Small intestine (tissue), 16 donors: ENCODE data around the gene PYM1. TPM values are rescaled to one million over a fixed set of nuclear protein-coding genes. Genes with fewer than 3 reads are reported as not detected.

Experiments used
- DNase-seq, 2 donors: peaks; one replicate each; pipeline versions ENCODE4 v3.0.0 to v3.0.0-alpha.2; 2013
- FAIRE-seq: peaks from 2 replicates; lab custom pipeline; 2012; peaks lifted over from hg19 to GRCh38; lab: Jason Lieb, UNC
- H3K27ac ChIP-seq, 3 donors: one replicate each; pipeline ENCODE4 v1.5.1; 2013; ENCODE audit warnings: low read length in 2 of 3, mild to moderate bottlenecking in 2 of 3, control low read depth in 1 of 3, inconsistent platforms in 1 of 3, low read depth in 1 of 3, moderate library complexity in 1 of 3
- H3K27me3 ChIP-seq, 3 donors: one replicate each; pipeline ENCODE4 v1.6.1; 2013; ENCODE audit warnings: low read length in 3 of 3, inconsistent platforms in 1 of 3; ENCODE audit not compliant: control insufficient read depth in 3 of 3, insufficient read depth in 3 of 3
- H3K36me3 ChIP-seq, 3 donors: one replicate each; pipeline ENCODE4 v1.6.1; 2013; ENCODE audit warnings: low read length in 3 of 3, inconsistent platforms in 1 of 3, low read depth in 1 of 3, mild to moderate bottlenecking in 1 of 3, moderate library complexity in 1 of 3; ENCODE audit not compliant: control insufficient read depth in 3 of 3, insufficient read depth in 2 of 3
- H3K4me1 ChIP-seq, 3 donors: one replicate each; pipeline ENCODE4 v1.6.1; 2013; ENCODE audit warnings: low read length in 2 of 3, inconsistent platforms in 1 of 3, low read depth in 1 of 3, mild to moderate bottlenecking in 1 of 3, moderate library complexity in 1 of 3; ENCODE audit not compliant: control insufficient read depth in 3 of 3, insufficient read depth in 2 of 3
- H3K4me3 ChIP-seq, 3 donors: one replicate each; pipeline ENCODE4 v1.5.1; 2013; ENCODE audit warnings: low read length in 3 of 3, control low read depth in 1 of 3, inconsistent platforms in 1 of 3, low read depth in 1 of 3, mild to moderate bottlenecking in 1 of 3, moderate library complexity in 1 of 3
- H3K9me3 ChIP-seq, 2 donors: one replicate each; pipeline ENCODE4 v1.6.1; 2013; ENCODE audit warnings: low read depth in 1 of 2, low read length in 1 of 2; ENCODE audit not compliant: control insufficient read depth in 2 of 2, insufficient read depth in 1 of 2
- WGBS, 3 donors: extraction: QIAGEN DNeasy Blood & Tissue Kit; methylation state at CpG; one replicate each; pipeline ENCODE4 v1.1.7; 2013; 5-methylcytosine and 5-hydroxymethylcytosine counted together
- long read RNA-seq, 10 donors: transcript quantifications; one replicate each; lab custom pipeline, GENCODE V29; 2026
- polyA plus RNA-seq, 4 donors: library from polyadenylated mRNA; stranded (reverse) in 3 of 4; unstranded in 1 of 4; fragments of 200-250 nt in 3 of 4; fragments of 120-200 nt in 1 of 4; gene quantifications; one replicate each; pipeline versions ENCODE4 v1.2.1 to v1.2.3, GENCODE V29; 2013
- donor health status: healthy with polysubstance abuse.
- donor health status: control.
- donor health status: control.
- donor health status: Bipolar disorder and iron deficiency.
- donor health status: healthy.

PYM1 gene
- polyA plus RNA-seq = 10 to 100 TPM; 35.5 to 85.7 (median 61.4) TPM
- long read RNA-seq, donor 1, transcript PYM1-203 (3 exons, 1,226 nt) = major isoform, 10 of 27 reads
- long read RNA-seq, donor 1, transcript PYM1-202 (3 exons, 1,073 nt) = major isoform, 10 of 27 reads
- long read RNA-seq, donor 1, partial matches to known transcripts = 0 of 27 reads
- long read RNA-seq, donor 1, other reads (novel, unspliced or antisense) = 0 of 27 reads
- long read RNA-seq, donor 2, transcript PYM1-203 (3 exons, 1,226 nt) = major isoform, 5 of 7 reads
- long read RNA-seq, donor 2, partial matches to known transcripts = 0 of 7 reads
- long read RNA-seq, donor 2, other reads (novel, unspliced or antisense) = 0 of 7 reads
- long read RNA-seq, donor 3, transcript PYM1-203 (3 exons, 1,226 nt) = major isoform, 6 of 9 reads
- long read RNA-seq, donor 3, partial matches to known transcripts = 0 of 9 reads
- long read RNA-seq, donor 3, other reads (novel, unspliced or antisense) = 0 of 9 reads
- long read RNA-seq, donor 4, partial matches to known transcripts = 0 of 1 reads
- long read RNA-seq, donor 4, other reads (novel, unspliced or antisense) = 0 of 1 reads
- long read RNA-seq, donor 5, partial matches to known transcripts = 0 of 3 reads
- long read RNA-seq, donor 5, other reads (novel, unspliced or antisense) = 0 of 3 reads
- long read RNA-seq, donor 6, transcript PYM1-202 (3 exons, 1,073 nt) = major isoform, 6 of 10 reads
- long read RNA-seq, donor 6, partial matches to known transcripts = 0 of 10 reads
- long read RNA-seq, donor 6, other reads (novel, unspliced or antisense) = 0 of 10 reads
- long read RNA-seq, donor 7 = 0 reads
- long read RNA-seq, donor 8 = 0 reads
- long read RNA-seq, donor 9, partial matches to known transcripts = 0 of 4 reads
- long read RNA-seq, donor 9, other reads (novel, unspliced or antisense) = 0 of 4 reads
- long read RNA-seq, donor 10, transcript PYM1-202 (3 exons, 1,073 nt) = major isoform, 12 of 32 reads
- long read RNA-seq, donor 10, partial matches to known transcripts = 16 of 32 reads
- long read RNA-seq, donor 10, other reads (novel, unspliced or antisense) = 0 of 32 reads

DNA sequence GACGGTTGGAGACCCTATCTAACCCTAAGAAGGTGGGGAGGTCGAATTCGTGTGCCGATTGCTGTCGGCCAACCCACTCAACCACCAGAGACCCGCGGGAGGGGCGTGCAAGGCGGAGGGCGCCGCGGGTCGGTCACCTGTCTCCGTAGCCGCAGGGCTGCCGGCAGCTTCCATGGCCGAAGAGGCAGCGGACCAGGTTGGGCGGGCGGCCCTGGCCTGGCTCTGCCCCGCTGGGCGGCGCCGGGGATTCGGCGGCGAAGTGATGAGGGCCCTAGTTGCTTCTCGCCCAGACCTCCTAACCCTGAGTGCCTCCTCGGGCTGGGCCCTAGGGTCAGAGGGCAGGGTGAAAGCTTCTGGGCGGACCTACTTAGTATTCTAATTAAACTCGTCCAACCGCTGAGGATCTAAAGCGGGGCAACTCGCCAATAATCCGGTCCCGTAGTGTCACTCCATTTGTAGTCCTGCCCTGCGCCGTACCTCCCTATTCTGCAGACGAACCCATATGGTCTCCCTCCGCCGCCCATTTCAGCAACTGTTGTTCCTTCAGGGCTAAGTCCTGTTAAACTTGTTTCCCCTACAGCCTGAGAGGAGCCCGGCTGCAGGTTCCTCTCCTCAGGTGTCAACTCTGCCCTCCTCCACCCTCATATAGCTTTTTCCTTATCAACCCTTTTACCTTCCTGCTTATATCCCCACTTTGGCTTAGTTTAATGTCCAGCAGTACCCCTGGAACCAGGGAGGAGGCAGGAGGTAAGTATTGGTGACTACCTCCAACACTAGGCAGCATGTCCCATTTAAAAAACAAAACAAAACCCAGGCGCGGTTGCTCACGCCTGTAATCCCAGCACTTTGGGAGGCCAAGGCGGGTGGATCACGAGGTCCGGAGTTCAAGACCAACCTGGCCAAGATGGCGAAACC, at the start of gene PYM1:
TSS of gene PYM1 (minus strand) at position 307 of the 915 bp plus-strand sequence. CDS start at position 174, 133 bp downstream.
- DNase-seq = peak; percentile 84 to 93
- Histone ChIP-seq H3K36me3 (peaks cover 0 to 3% (median 1%) of the 10 kb centered on the region in 3 donors), H3K27me3 (no peaks in the 10 kb centered on the region), H3K4me1 (peaks cover 4 to 48% (median 9%) of the 10 kb centered on the region in 3 donors), H3K9me3 (no peaks in the 10 kb centered on the region), H3K4me3 (peak within 1 kb of the TSS; percentile 88 to 91 (median 89)), H3K27ac (peak within 1 kb of the TSS; percentile 94 to 99 (median 96))
- no peak for FAIRE-seq
- WGBS, 3 donors = 0 to 4% (median 1%) methylated on average over 45 to 49 of the region's 49 CpGs

- no peaks in the 10 kb centered on the region for H3K27me3 ChIP-seq
- H3K9me3 ChIP-seq = no peaks in the 10 kb centered on the region
- peaks cover 0 to 18% (median 0%) of the 10 kb centered on the region in 3 donors for H3K4me1 ChIP-seq
- H3K36me3 ChIP-seq = peaks cover 0 to 24% (median 2%) of the 10 kb centered on the region in 3 donors
- H3K27ac ChIP-seq = peak overlapping the region; percentile 82 to 98 (median 95)
- DNase-seq (peak in 1 of 2 donors; percentile 70), FAIRE-seq (no peak)
- H3K4me3 ChIP-seq = peak overlapping the region; percentile 96 to 97 (median 97)
- 0 to 1% (median 0%) methylated on average over 13 to 15 of the region's 15 CpGs for WGBS, 3 donors
Measured at GRCh38 chr12:55974308-55974730, 46.6 kb upstream of the PYM1 start.

DNA sequence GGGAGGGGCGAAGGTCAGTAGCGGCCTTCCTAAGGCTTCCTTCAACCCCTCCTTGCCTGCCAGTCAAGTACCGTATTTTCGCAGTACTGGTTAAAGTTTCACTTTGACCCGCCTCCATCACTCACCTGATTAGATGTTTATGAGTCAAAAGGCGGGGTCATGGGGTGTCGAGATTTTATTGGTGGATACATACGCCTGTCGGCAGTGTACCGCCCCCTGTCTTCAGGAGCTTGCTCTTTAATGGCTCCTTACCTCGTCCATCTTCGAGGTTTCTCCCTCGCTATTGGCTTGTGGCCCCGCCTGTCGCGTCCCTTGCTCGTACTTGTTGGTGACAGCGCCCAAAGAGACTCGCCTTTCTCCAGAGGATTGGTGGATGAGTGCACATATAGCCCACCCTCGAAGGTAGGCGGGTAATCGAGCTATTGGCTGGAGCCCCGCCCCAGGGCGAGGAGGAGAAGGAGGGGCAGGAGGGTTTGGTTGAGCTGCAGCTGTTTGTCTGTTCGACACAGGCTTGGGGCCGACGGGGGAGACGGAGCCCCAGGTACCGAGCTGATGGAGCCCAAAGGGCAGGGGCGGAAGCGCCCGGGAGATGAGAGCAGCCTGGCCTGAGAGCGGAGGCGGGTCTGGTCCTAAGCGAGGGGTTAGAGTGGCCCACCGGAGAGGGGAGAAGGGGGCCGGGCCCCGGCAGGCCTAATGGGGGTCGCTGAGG, 46.1 kb upstream of the PYM1 start, which contains the start of gene RAB5B:
TSS of gene RAB5B (plus strand) at position 480 of the 709 bp plus-strand sequence. CDS start 12,883 bp downstream, outside the sequence.
- WGBS, 3 donors = 0% methylated on average over 34 to 39 of the region's 39 CpGs
- H3K27ac ChIP-seq = peak within 1 kb of the TSS; percentile 94 to 98 (median 95)

DNA sequence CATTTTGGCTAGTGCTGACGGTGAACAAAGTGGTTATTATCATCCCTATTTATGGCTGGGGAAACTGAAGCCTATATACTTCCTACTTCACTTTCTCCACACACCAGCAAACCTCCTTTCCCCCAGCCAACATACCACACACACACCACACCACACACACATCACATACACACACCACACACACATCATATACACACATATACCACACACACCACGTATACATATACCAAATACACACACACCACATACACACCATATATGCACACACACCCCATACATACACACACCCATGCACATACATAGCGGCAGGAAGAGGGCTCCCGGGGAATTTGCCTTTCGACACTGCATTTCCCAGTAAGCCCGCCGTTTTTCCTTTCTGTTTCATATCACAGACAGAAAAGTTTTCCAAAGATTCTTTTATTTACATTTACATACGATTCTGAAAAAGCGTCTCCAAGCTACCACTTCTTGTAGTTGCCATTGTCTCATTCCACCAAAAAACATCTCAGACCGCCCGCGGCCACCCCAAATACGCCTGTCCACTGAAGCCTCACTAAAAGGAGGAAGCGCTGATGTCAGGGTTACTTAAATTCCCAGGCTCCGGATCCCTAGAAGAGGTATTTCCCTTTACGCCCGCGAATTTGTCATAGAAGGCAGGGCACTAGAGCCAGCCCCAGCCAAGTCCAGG, 45.4 kb upstream of the PYM1 start:
- H3K27me3 ChIP-seq = no peaks in the 10 kb centered on the region
- DNase-seq (no peak), FAIRE-seq (no peak)
- 0 to 1% (median 1%) methylated on average over 18 of the region's 18 CpGs for WGBS, 3 donors
- peak overlapping the region; percentile 28 to 66 (median 63) for H3K4me3 ChIP-seq
- H3K9me3 ChIP-seq = no peaks in the 10 kb centered on the region
- peaks cover 0 to 22% (median under 1%) of the 10 kb centered on the region in 3 donors for H3K4me1 ChIP-seq
- peaks cover 0 to 22% (median 0%) of the 10 kb centered on the region in 3 donors for H3K36me3 ChIP-seq
- H3K27ac ChIP-seq = peak overlapping the region; percentile 87 to 94 (median 93)

More for the DNA sequence above, 46.1 kb upstream of the PYM1 start, which contains the start of gene RAB5B:
- peaks cover 0 to 18% (median 0%) of the 10 kb centered on the region in 3 donors for H3K4me1 ChIP-seq
- no peaks in the 10 kb centered on the region for H3K27me3 ChIP-seq
- peak; percentile 99 to 100 for DNase-seq
- peak; percentile 93 for FAIRE-seq
- H3K36me3 ChIP-seq = peaks cover 0 to 24% (median 0%) of the 10 kb centered on the region in 3 donors
- no peaks in the 10 kb centered on the region for H3K9me3 ChIP-seq
- H3K4me3 ChIP-seq = peak within 1 kb of the TSS; percentile 96 to 97 (median 97)

DNA sequence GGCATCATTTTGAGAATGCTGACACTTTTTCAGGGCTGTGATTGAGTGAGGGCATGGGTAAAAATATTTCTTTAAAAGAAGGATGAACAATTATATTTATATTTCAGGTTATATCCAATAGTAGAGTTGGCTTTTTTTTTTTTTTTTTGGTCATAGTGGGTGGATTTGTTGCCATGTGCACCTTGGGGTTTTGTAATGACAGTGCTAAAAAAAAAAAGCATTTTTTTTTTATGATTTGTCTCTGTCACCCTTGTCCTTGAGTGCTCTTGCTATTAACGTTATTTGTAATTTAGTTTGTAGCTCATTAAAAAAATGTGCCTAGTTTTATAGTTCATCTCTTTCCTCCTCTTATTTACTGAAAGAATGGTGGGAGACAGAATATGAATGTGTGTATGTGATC, 44.8 kb upstream of the PYM1 start:
- no peaks in the 10 kb centered on the region for H3K27me3 ChIP-seq
- no peaks in the 10 kb centered on the region for H3K9me3 ChIP-seq
- DNase-seq (no peak), FAIRE-seq (no peak)
- peaks cover 0 to 28% (median 6%) of the 10 kb centered on the region in 3 donors for H3K4me1 ChIP-seq
- 10 to 36% (median 19%) methylated on average over 1 of the region's 1 CpG for WGBS, 3 donors
- H3K36me3 ChIP-seq = peaks cover 0 to 20% (median 0%) of the 10 kb centered on the region in 3 donors
- H3K4me3 ChIP-seq = peak overlapping the region in 2 of 3 donors; percentile 63 to 66
- peak overlapping the region; percentile 87 to 94 (median 93) for H3K27ac ChIP-seq

DNA sequence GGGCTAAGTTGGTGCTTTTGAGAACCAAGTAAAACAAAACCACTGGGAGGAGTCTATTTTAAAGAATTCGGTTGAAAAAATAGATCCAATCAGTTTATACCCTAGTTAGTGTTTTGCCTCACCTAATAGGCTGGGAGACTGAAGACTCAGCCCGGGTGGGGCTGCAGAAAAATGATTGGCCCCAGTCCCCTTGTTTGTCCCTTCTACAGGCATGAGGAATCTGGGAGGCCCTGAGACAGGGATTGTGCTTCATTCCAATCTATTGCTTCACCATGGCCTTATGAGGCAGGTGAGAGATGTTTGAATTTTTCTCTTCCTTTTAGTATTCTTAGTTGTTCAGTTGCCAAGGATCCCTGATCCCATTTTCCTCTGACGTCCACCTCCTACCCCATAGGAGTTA, 44.3 kb upstream of the PYM1 start:
- Histone ChIP-seq H3K27me3 (no peaks in the 10 kb centered on the region), H3K36me3 (peaks cover 0 to 19% (median 0%) of the 10 kb centered on the region in 3 donors), H3K27ac (peak overlapping the region; percentile 26 to 93 (median 60)), H3K4me1 (peaks cover 0 to 31% (median 8%) of the 10 kb centered on the region in 3 donors), H3K4me3 (no peak overlapping the region), H3K9me3 (no peaks in the 10 kb centered on the region)
- DNase-seq (peak in 1 of 2 donors; percentile 59), FAIRE-seq (no peak)
- WGBS, 3 donors = 42 to 57% (median 43%) methylated on average over 3 of the region's 3 CpGs
